GM12864 (cell line): ENCODE results near the gene EML6.

Source experiments
- DNase-seq: peaks from one replicate; pipeline ENCODE4 v3.0.0-alpha.2; 2011; ENCODE audit warnings: low read depth
- H3K4me3 ChIP-seq: 2 replicates; pipeline ENCODE4 v1.5.1; 2011; ENCODE audit warnings: mild to moderate bottlenecking, low read depth, low read length, control low read depth
- CTCF ChIP-seq: IDR thresholded peaks from 2 replicates; pipeline ENCODE4 v1.5.1; 2011; ENCODE audit warnings: low read depth, mild to moderate bottlenecking, moderate library complexity, low read length, control low read depth, inconsistent platforms; ENCODE audit errors: missing control alignments

The EML6 gene

GRCh38 chr2:54720563-54720962 is 2.9 kb upstream of the EML6 start:
- H3K4me3 ChIP-seq, result no peak overlapping the region
- no peak for TF ChIP-seq CTCF
- no peak for DNase-seq

GRCh38 chr2:54722641-54723040 is 821 bp upstream of the EML6 start:
- no peak for TF ChIP-seq CTCF
- no peak for DNase-seq
- peak overlapping the region; percentile 71 for H3K4me3 ChIP-seq

GRCh38 chr2:54723996-54724559 is 616 bp downstream of the EML6 start:
- TF ChIP-seq CTCF, result no peak
- H3K4me3 ChIP-seq, result peak overlapping the region; percentile 71
- no peak for DNase-seq

- TF ChIP-seq CTCF, result no peak
- peak overlapping the region; percentile 71 for H3K4me3 ChIP-seq
- no peak for DNase-seq
Measured at GRCh38 chr2:54724560-54725342, 1.3 kb downstream of the EML6 start.

- H3K4me3 ChIP-seq, result no peak overlapping the region
- TF ChIP-seq CTCF, result no peak
- no peak for DNase-seq
Measured at GRCh38 chr2:54725343-54726099, 2.1 kb downstream of the EML6 start.

GRCh38 chr2:54726431-54726830 is 3.0 kb downstream of the EML6 start:
- H3K4me3 ChIP-seq, result no peak overlapping the region
- no peak for TF ChIP-seq CTCF
- no peak for DNase-seq

- no peak for DNase-seq
- TF ChIP-seq CTCF, result no peak
- H3K4me3 ChIP-seq, result no peak overlapping the region
Measured at GRCh38 chr2:54726940-54727339, 3.5 kb downstream of the EML6 start.
